H54 (cell line): ENCODE data around the gene MBD3L5.
"Not testable (repeated sequence)": the region's sequence is repeated elsewhere in the genome, so short reads cannot be mapped to it uniquely, and the experiment has no call there.

Source experiments
- DNase-seq: peaks from one replicate; pipeline ENCODE4 v3.0.0; 2011; ENCODE audit warnings: low spot score, mixed read lengths; ENCODE audit not compliant: insufficient read length
- FAIRE-seq: peaks from 3 replicates; lab custom pipeline; 2011; peaks lifted over from hg19 to GRCh38; lab: Jason Lieb, UNC
- POLR2A ChIP-seq: IDR thresholded peaks from 2 replicates; pipeline ENCODE4 v1.6.1; 2011; ENCODE audit warnings: low read depth, mild to moderate bottlenecking, low read length

The MBD3L5 gene

DNA sequence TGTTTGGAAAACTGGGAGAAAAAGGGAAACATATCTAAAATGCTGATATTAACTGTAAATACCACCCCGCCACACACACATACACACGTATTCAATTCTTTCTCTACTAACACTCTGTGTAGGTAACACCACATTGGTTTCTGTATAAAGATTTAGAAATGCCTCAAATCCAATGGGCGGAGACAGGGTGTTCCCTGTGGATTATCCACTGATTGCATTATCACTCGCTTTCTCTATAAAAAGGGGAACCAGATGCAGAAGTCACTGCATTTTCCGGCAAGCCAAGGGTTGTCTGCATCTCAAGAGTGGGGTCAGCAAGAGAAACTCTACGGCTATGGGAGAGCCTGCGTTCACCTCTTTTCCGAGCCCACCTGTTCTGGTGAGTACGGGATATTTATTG is at the start of gene MBD3L5:
TSS of gene MBD3L5 (plus strand) at position 301 of the 400 bp plus-strand sequence. CDS start at position 335, 34 bp downstream.
- not testable (repeated sequence) for FAIRE-seq, DNase-seq

- no peak for TF ChIP-seq POLR2A
- FAIRE-seq (no peak), DNase-seq (no peak)
These were observed 46.9 kb upstream of the MBD3L5 start for GRCh38 chr19:6983448-6983847.

DNA sequence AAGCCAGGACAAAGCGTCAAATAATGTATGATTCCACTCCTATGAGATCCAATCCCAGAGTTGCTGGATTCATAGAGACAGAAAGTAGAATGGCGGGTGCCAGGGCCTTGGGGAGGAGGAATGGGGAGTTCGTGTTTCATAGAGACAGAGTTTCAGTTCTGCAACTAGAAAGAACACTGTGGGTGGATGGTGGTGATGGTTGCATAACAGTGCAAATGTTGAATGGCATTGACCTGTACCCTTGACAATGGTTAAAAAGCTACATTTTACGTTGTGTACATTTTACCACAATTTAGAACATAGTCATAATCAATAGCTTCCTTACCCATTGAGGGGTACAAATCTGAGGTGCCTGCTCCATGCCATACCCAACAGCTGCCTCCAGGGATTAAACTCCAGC is 42.5 kb upstream of the MBD3L5 start:
- FAIRE-seq = no peak

DNA sequence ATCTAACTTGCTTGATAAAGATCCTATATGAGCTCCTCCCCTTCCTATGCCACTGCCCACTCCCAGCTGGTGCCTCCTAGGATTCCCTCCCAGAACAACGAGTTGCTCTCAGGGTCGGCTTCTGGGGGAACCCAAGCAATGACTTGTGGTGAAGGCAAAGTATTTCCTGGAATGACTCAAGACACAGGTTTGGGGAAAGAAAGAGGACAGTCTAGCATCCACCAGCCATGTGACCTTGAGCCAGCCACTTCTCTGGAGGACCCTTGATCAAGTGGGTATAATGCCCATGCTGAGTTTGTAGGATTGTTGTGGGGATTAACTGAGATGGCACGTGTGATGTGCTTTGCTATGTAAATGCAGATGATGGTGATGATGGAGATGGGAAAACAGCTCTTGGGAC is 42.1 kb upstream of the MBD3L5 start:
- TF ChIP-seq POLR2A = no peak
- DNase-seq (no peak), FAIRE-seq (no peak)

More for the DNA sequence above, 42.5 kb upstream of the MBD3L5 start:
- DNase-seq = no peak
- no peak for TF ChIP-seq POLR2A

DNA sequence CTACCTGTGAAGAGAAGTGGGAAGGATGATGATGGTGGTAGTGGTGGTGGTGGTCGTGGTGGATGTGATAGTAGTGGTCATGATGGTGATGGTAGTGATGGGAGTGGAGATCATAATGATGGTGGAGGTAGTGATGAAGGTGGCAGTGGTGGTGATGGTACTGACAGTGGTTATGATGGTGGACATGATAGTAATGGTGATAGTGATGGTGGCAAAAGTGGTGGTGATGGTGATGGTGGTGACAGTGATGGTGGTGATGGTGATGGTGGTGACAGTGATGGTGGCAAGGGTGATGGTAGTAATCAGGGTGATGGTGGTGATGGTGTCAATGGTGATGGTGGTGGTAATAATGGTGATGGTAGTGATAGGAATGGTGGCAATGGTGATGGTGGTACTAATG is 35.3 kb upstream of the MBD3L5 start:
- FAIRE-seq (no peak), DNase-seq (no peak)
- TF ChIP-seq POLR2A = no peak

DNA sequence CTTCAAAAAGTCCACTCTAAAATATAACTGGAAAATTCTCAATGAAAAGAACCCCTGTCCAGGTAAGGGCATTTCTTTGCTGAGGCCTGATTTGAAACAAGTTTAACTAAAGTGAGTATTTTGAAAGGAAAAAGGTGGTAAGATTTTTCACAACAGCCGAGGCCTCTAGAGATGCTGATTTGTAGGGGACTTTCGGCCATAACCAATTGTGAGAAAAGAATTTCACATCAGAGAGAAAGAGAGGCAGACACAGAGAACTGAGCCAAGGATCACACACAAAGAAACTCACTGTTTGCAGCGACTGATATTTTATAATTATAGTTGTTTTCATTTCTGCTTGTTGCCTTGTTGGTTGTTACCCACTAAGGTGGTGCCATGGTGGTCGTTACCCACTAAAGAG is 33.6 kb upstream of the MBD3L5 start:
- no peak for DNase-seq
- no peak for FAIRE-seq
- TF ChIP-seq POLR2A = no peak

GRCh38 chr19:6997679-6998445 is 32.5 kb upstream of the MBD3L5 start:
- TF ChIP-seq POLR2A = no peak
- DNase-seq = no peak
- FAIRE-seq = no peak

- TF ChIP-seq POLR2A = no peak
- DNase-seq (no peak), FAIRE-seq (no peak)
These were observed 30.4 kb upstream of the MBD3L5 start for GRCh38 chr19:6999933-7000332.

DNA sequence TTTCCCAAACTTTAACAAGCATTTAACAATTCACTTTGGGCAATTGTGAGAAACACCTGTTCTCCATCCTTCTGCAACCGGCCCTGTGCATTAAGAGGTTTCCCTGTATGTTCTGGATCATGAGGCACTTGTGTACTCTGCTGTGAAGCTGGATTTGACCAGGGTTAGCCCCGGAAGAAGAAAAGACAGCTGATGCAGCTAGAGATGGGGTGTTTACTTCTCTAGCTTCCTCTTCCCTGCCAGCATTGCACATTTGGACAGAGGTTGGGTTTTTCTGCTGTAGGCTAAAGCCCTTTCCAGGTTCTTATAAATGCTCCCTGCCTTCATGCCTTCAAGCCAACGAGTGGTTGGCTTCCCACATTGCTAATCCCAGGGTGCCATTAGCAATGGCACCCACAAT is 30.0 kb upstream of the MBD3L5 start:
- FAIRE-seq (no peak), DNase-seq (no peak)
- no peak for TF ChIP-seq POLR2A

GRCh38 chr19:7000816-7001215 is 29.6 kb upstream of the MBD3L5 start:
- no peak for TF ChIP-seq POLR2A
- DNase-seq (no peak), FAIRE-seq (no peak)

- DNase-seq = no peak
- TF ChIP-seq POLR2A = no peak
- FAIRE-seq = no peak
These were observed 26.0 kb upstream of the MBD3L5 start for GRCh38 chr19:7004313-7004931.

GRCh38 chr19:7006135-7006704 is 24.2 kb upstream of the MBD3L5 start:
- FAIRE-seq (no peak), DNase-seq (no peak)
- no peak for TF ChIP-seq POLR2A

DNA sequence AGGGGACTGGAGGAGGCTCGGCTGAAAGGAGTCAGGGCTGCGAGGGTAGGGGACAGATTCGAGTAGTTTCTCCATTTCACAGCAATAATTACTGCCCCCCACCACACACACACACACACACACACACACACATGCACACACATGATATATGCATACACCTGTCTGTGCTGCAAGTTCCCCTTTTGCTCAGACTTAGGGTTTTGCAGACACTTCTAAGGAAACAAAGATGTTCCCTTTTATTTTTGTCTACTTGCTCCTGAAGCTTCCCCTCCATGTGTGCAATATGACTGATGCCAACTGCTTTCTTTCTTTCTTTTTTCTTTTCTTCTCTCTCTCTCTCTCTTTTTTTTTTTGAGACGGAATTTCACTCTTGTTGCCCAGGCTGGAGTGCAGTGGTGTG is 22.5 kb upstream of the MBD3L5 start:
- FAIRE-seq (no peak), DNase-seq (no peak)
- no peak for TF ChIP-seq POLR2A

GRCh38 chr19:7010722-7011593 is 19.4 kb upstream of the MBD3L5 start:
- FAIRE-seq (no peak), DNase-seq (no peak)
- TF ChIP-seq POLR2A = no peak

GRCh38 chr19:7013678-7014077 is 16.7 kb upstream of the MBD3L5 start:
- no peak for TF ChIP-seq POLR2A
- FAIRE-seq (no peak), DNase-seq (no peak)
